GM19351 (cell line): ENCODE results near the gene RRAGC.
A peak's percentile ranks its signal among the peaks of the same experiment; 100 is the strongest.

Experiments
- ATAC-seq: cut with Tn5 transposase; IDR thresholded peaks from one replicate; pipeline ENCODE4 v1.9.1; 2021; ENCODE audit warnings: mild to moderate bottlenecking, moderate library complexity; ENCODE audit not compliant: unreplicated experiment

The RRAGC gene

GRCh38 chr1:38859561-38860453, at the start of gene RRAGC:
TSS of gene RRAGC (minus strand) at chr1:38859772. CDS start at chr1:38859646, 126 bp downstream.
- ATAC-seq = peak; percentile 95

- no peak for ATAC-seq
Measured at GRCh38 chr1:38908821-38909220, 49.2 kb upstream of the RRAGC start.

GRCh38 chr1:38905985-38906384, 46.4 kb upstream of the RRAGC start:
- ATAC-seq = no peak

GRCh38 chr1:38899560-38899959, 40.0 kb upstream of the RRAGC start:
- no peak for ATAC-seq

GRCh38 chr1:38898653-38899230, 39.2 kb upstream of the RRAGC start:
- ATAC-seq = no peak

- ATAC-seq = no peak
Measured at GRCh38 chr1:38896169-38896568, 36.6 kb upstream of the RRAGC start.

GRCh38 chr1:38892976-38893375, 33.4 kb upstream of the RRAGC start:
- ATAC-seq = no peak

- ATAC-seq = no peak
Measured at GRCh38 chr1:38891753-38892152, 32.2 kb upstream of the RRAGC start.

- ATAC-seq = no peak
Measured at GRCh38 chr1:38889589-38889988, 30.0 kb upstream of the RRAGC start.

- ATAC-seq = no peak
Measured at GRCh38 chr1:38888423-38889333, 29.1 kb upstream of the RRAGC start.

GRCh38 chr1:38885092-38885491, 25.5 kb upstream of the RRAGC start:
- no peak for ATAC-seq

- ATAC-seq = no peak
Measured at GRCh38 chr1:38881487-38881886, 21.9 kb upstream of the RRAGC start, which contains the start of gene GJA9. TSS of gene GJA9 (minus strand) at chr1:38881587. CDS start at chr1:38876098, 5,489 bp downstream.

- ATAC-seq = no peak
Measured at GRCh38 chr1:38875811-38876210, 16.2 kb upstream of the RRAGC start.

GRCh38 chr1:38873027-38873969, 13.7 kb upstream of the RRAGC start, which contains the start of gene MYCBP:
TSS of gene MYCBP (minus strand) at chr1:38873348. CDS start at chr1:38873305, 43 bp downstream.
- peak; percentile 99 for ATAC-seq

- peak; percentile 17 for ATAC-seq
Measured at GRCh38 chr1:38872401-38873026, 12.9 kb upstream of the RRAGC start.

GRCh38 chr1:38870996-38871395, 11.4 kb upstream of the RRAGC start:
- ATAC-seq = no peak

GRCh38 chr1:38867208-38867607, 7.6 kb upstream of the RRAGC start:
- ATAC-seq = no peak

- no peak for ATAC-seq
Measured at GRCh38 chr1:38865112-38865715, 5.6 kb upstream of the RRAGC start.

- ATAC-seq = no peak
Measured at GRCh38 chr1:38860454-38860795, 853 bp upstream of the RRAGC start.
